K562 (cell line): ENCODE data around the gene SCARF2. TPM values are rescaled to one million over a fixed set of nuclear protein-coding genes. Genes with fewer than 3 reads are reported as not detected.

Source experiments
- ATAC-seq: fragments of 200-7000 bp; cut with Tn5 transposase; 3 replicates; pipeline ENCODE4 v1.9.1; 2020; ENCODE audit warnings: moderate library complexity
- BruUV-seq: library from RNA; stranded (reverse); fragments of 400-500 nt; replicated peaks from 2 replicates; lab custom pipeline; 2021; lab: Mats Ljungman, UMichigan
- CTCF ChIA-PET: fragments of 300-600 bp; formaldehyde crosslinking; extraction: SDS; loops from one replicate; lab custom pipeline; 2021; ENCODE audit warnings: low intra/inter-chr PET ratio; lab: Yijun Ruan, JAX
- POLR2A ChIA-PET: fragments of 300-600, 350-650 bp; sonication (Branson Sonifier 250); formaldehyde crosslinking; extraction: SDS; loops from one replicate; lab custom pipeline; 2021; ENCODE audit warnings: antibody characterized with exemption, inconsistent platforms; lab: Yijun Ruan, JAX
- DNase-seq, 4 experiments: peaks; one replicate each; pipeline versions ENCODE4 v3.0.0 to v3.0.0-alpha.2; 2011 to 2018; ENCODE audit warnings: low spot score in 3 of 4, mixed read lengths in 3 of 4; ENCODE audit errors: extremely low read depth in 1 of 4
- FAIRE-seq: peaks from 2 replicates; lab custom pipeline; 2011; peaks lifted over from hg19 to GRCh38; lab: Jason Lieb, UNC
- H2AFZ ChIP-seq: 2 replicates; pipeline ENCODE4 v1.6.0; 2011; ENCODE audit warnings: low read depth, low read length, control low read depth, inconsistent platforms
- H3K27ac ChIP-seq: fragments of 200-600 bp; 3 replicates; pipeline ENCODE4 v1.8.0; 2011; ENCODE audit warnings: low read depth, mild to moderate bottlenecking, control low read depth, inconsistent platforms, low read length, moderate library complexity, mixed read lengths; ENCODE audit errors: extremely low read depth
- H3K27me3 ChIP-seq, 2 experiments: fragments of 300-600 bp in 1 of 2; 2 replicates in 1 of 2; 3 replicates in 1 of 2; pipeline versions ENCODE4 v1.6.0 to v1.8.0; 2011; ENCODE audit warnings: inconsistent platforms in 2 of 2, low read length in 2 of 2, mild to moderate bottlenecking in 1 of 2, mixed read lengths in 1 of 2, moderate library complexity in 1 of 2; ENCODE audit not compliant: control insufficient read depth in 2 of 2, insufficient read depth in 2 of 2
- H3K36me3 ChIP-seq: fragments of 300-600 bp; 3 replicates; pipeline ENCODE4 v1.8.0; 2011; ENCODE audit warnings: mild to moderate bottlenecking, low read length, inconsistent platforms; ENCODE audit not compliant: control insufficient read depth, insufficient read depth
- H3K4me1 ChIP-seq, 2 experiments: fragments of 200-600 bp in 1 of 2; replicated peaks in 1 of 2; 2 replicates in 1 of 2; 3 replicates in 1 of 2; pipeline versions ENCODE4 v1.5.1 to v1.8.0; 2011; ENCODE audit warnings: inconsistent platforms in 2 of 2, low read length in 2 of 2, mild to moderate bottlenecking in 1 of 2, mixed read lengths in 1 of 2, moderate library complexity in 1 of 2; ENCODE audit not compliant: control insufficient read depth in 2 of 2, insufficient read depth in 2 of 2
- H3K4me2 ChIP-seq: 2 replicates; pipeline ENCODE4 v1.6.1; 2011; ENCODE audit warnings: low read length, control low read depth, inconsistent platforms, mixed read lengths; ENCODE audit not compliant: insufficient read depth
- H3K4me3 ChIP-seq: fragments of 200-600 bp; sonication (generic), shearing (Covaris generic); 2 replicates; pipeline ENCODE4 v1.5.1; 2016; ENCODE audit warnings: control low read depth, inconsistent platforms
- H3K79me2 ChIP-seq: fragments of 200-600 bp; 3 replicates; pipeline ENCODE4 v1.8.0; 2011; ENCODE audit warnings: low read length, inconsistent platforms; ENCODE audit not compliant: control insufficient read depth, insufficient read depth
- H3K9ac ChIP-seq, 2 experiments: 2 replicates each; pipeline versions ENCODE4 v1.6.0 to v1.6.1; 2011; ENCODE audit warnings: low read depth in 2 of 2, low read length in 2 of 2, control low read depth in 1 of 2, inconsistent platforms in 1 of 2, mild to moderate bottlenecking in 1 of 2, mixed read lengths in 1 of 2; ENCODE audit not compliant: insufficient read depth in 1 of 2
- H3K9me1 ChIP-seq: one replicate; pipeline ENCODE4 v1.6.0; 2011; ENCODE audit warnings: inconsistent platforms, mild to moderate bottlenecking, low read length, moderate library complexity; ENCODE audit not compliant: control insufficient read depth, insufficient read depth
- H3K9me3 ChIP-seq: replicated peaks from 2 replicates; pipeline ENCODE4 v1.5.1; 2011; ENCODE audit warnings: low read depth, low read length, inconsistent platforms; ENCODE audit not compliant: control insufficient read depth, insufficient read depth
- H4K20me1 ChIP-seq: replicated peaks from 2 replicates; pipeline ENCODE4 v1.6.1; 2011; ENCODE audit warnings: low read length, inconsistent platforms, mixed read lengths; ENCODE audit not compliant: control insufficient read depth, insufficient read depth
- AFF1 ChIP-seq, 2 experiments: fragments of 450-650 bp; IDR thresholded peaks; 2 replicates each; pipeline ENCODE4 v1.6.1; 2018; ENCODE audit warnings: mild to moderate bottlenecking in 2 of 2, low read depth in 1 of 2; ENCODE audit not compliant: partially characterized antibody in 2 of 2
- ETV6 ChIP-seq, 3 experiments: fragments of 150-350 bp in 1 of 3; sonication (generic) in 1 of 3; formaldehyde crosslinking in 1 of 3; IDR thresholded peaks; 2 replicates each; pipeline versions ENCODE4 v1.6.1 to v1.8.0; 2014 to 2022; ENCODE audit warnings: borderline replicate concordance in 2 of 3, low read depth in 2 of 3, antibody characterized with exemption in 1 of 3, low read length in 1 of 3, mild to moderate bottlenecking in 1 of 3, missing genetic modification reagents in 1 of 3
- HDAC8 ChIP-seq: fragments of 450-650 bp; IDR thresholded peaks from 2 replicates; pipeline ENCODE4 v1.6.1; 2016; ENCODE audit warnings: mild to moderate bottlenecking, missing genetic modification characterization, moderate library complexity, missing compliant biosample characterization
- IRF2 ChIP-seq: sonication (generic); formaldehyde crosslinking; IDR thresholded peaks from 2 replicates; pipeline ENCODE4 v1.8.1; 2022; ENCODE audit warnings: mild to moderate bottlenecking, missing genetic modification reagents
- KDM5B ChIP-seq: fragments of 200-600 bp; sonication (generic); IDR thresholded peaks from 2 replicates; pipeline ENCODE4 v1.6.1; 2012; ENCODE audit warnings: low read depth, mild to moderate bottlenecking, moderate library complexity, low read length, control low read depth, inconsistent platforms; ENCODE audit not compliant: insufficient replicate concordance
- NR4A1 ChIP-seq, 2 experiments: fragments of 250-450 bp in 1 of 2; fragments of 450-650 bp in 1 of 2; sonication (Bioruptor Pico) in 1 of 2; IDR thresholded peaks; 2 replicates each; pipeline versions ENCODE4 v1.4.0 to v1.6.1; 2016 to 2020; ENCODE audit warnings: mild to moderate bottlenecking in 2 of 2, missing compliant biosample characterization in 1 of 2, missing genetic modification characterization in 1 of 2, moderate library complexity in 1 of 2
- RHOXF2B ChIP-seq: fragments of 250-450 bp; sonication (Bioruptor Pico); conservative IDR thresholded peaks from 2 replicates; pipeline ENCODE4 v1.5.1; 2021
- SPI1 ChIP-seq: IDR thresholded peaks from 2 replicates; pipeline ENCODE4 v1.6.1; 2011; ENCODE audit warnings: low read depth, low read length, control low read depth, borderline replicate concordance
- TRIM24 ChIP-seq, 2 experiments: fragments of 450-650 bp; IDR thresholded peaks; 2 replicates each; pipeline ENCODE4 v1.6.1; 2016
- ZBTB7A ChIP-seq: IDR thresholded peaks from 2 replicates; pipeline ENCODE4 v1.6.1; 2011; ENCODE audit warnings: low read depth, mild to moderate bottlenecking, low read length, moderate library complexity, borderline replicate concordance; ENCODE audit not compliant: control insufficient read depth
- ZMIZ1 ChIP-seq, 2 experiments: fragments of 150-350 bp in 1 of 2; IDR thresholded peaks; 2 replicates each; pipeline ENCODE4 v1.6.1; 2012 to 2016; ENCODE audit warnings: low read depth in 2 of 2, low read length in 2 of 2, mild to moderate bottlenecking in 1 of 2, moderate library complexity in 1 of 2
- ZNF695 ChIP-seq: fragments of 450-650 bp; formaldehyde crosslinking; IDR thresholded peaks from 2 replicates; pipeline ENCODE4 v1.4.0; 2020; ENCODE audit warnings: mild to moderate bottlenecking, moderate library complexity
- WGBS: fragments of 100-300 bp; shearing (Covaris generic); methylation state at CpG from one replicate; pipeline ENCODE4 v1.1.6; 2016; ENCODE audit warnings: low coverage, mixed read lengths; ENCODE audit not compliant: insufficient coverage; ENCODE audit errors: missing lambda C conversion rate; 5-methylcytosine and 5-hydroxymethylcytosine counted together
- in situ Hi-C: fragments of 300-500 bp; cut with MboI; formaldehyde crosslinking; loops from 4 replicates; pipeline ENCODE4 v1.15.0; 2018; ENCODE audit warnings: inconsistent platforms, mixed read lengths
- intact Hi-C: fragments of 100-400 bp; cut with micrococcal nuclease; formaldehyde crosslinking; loops from 2 replicates; pipeline ENCODE4 v1.14.2; 2022
- polyA plus RNA-seq, 8 experiments: library from polyadenylated mRNA; depleted of rRNA in 4 of 8; stranded (reverse) in 5 of 8; unstranded in 3 of 8; fragments of >200 nt; fragmentation: Nextera tagmentation in 2 of 8; fragmentation: Illumina TruSeq in 1 of 8; extraction: Ambion mirVana in 2 of 8; extraction: Trizol in 1 of 8; gene quantifications; 2 replicates each; pipeline versions ENCODE4 v1.2.1 to v1.2.3, GENCODE V29; 2011 to 2014; ENCODE audit warnings: inconsistent platforms in 1 of 8, missing spikeins in 1 of 8
- total RNA-seq, 7 experiments: library from RNA; depleted of rRNA in 6 of 7; stranded (reverse); fragments of >200 nt in 6 of 7; fragmentation: Illumina TruSeq in 2 of 7; extraction: Trizol in 2 of 7; gene quantifications; 2 replicates each; pipeline versions ENCODE4 v1.2.1 to v1.2.3, GENCODE V29; 2011 to 2021; ENCODE audit warnings: low replicate concordance in 1 of 7

The SCARF2 gene
- total and polyA plus RNA-seq, 9 of the 15 experiments (the other 6 are each of a cell fraction or from before 2014, with no cell fraction given): 0.06 to 0.32 (median 0.21) TPM; not detected in 5

- in situ Hi-C loops: no loop called here
- no peak overlapping the region for H3K4me3 ChIP-seq
- no peaks in the 10 kb centered on the region for H3K36me3 ChIP-seq
- intact Hi-C loops: no loop called here
- 32% methylated on average over 3 of the region's 3 CpGs for WGBS
- no TSS peak for BruUV-seq
- H4K20me1 ChIP-seq: peaks cover 55% of the 10 kb centered on the region
- H3K9ac ChIP-seq: peak overlapping the region in 1 of 2 experiments; percentile 6; a peak in 1 of 4 replicates
- DNase-seq (no peak), ATAC-seq (no peak), FAIRE-seq (no peak)
- H3K79me2 ChIP-seq: no peaks in the 10 kb centered on the region
- H3K9me1 ChIP-seq: peaks cover 12% of the 10 kb centered on the region
- ChIA-PET CTCF (no interaction called here), POLR2A (interaction anchor here (0.5 to 6.6 kb wide), 10 partner anchors 10 to 421 kb away, joined by 3 to 46 read pairs (median 4); no protein-coding TSS in a partner anchor)
- H3K9me3 ChIP-seq: no peaks in the 10 kb centered on the region
- no peak overlapping the region for H3K4me2 ChIP-seq
- H3K4me1 ChIP-seq: peaks cover 12 to 53% of the 10 kb centered on the region in 2 experiments
- peaks cover 49 to 88% of the 10 kb centered on the region in 2 experiments for H3K27me3 ChIP-seq
- H3K27ac ChIP-seq: no peak overlapping the region
- no peak overlapping the region for H2AFZ ChIP-seq
- TF ChIP-seq ZMIZ1 (IDR thresholded peaks at IDR 0.05; ENCODE audit: low read depth in 2 of 2, low read length in 2 of 2): no peak
- TF ChIP-seq IRF2 (CRISPR knock-in tag): 0 out of 2 replicates have a peak, but pooled peaks have one; percentile 12
- no peak for TF ChIP-seq SPI1
- TF ChIP-seq AFF1 (IDR thresholded peaks at IDR 0.05; ENCODE audit: low read depth in 1 of 2, partially characterized antibody in 2 of 2): no peak
- TF ChIP-seq HDAC8 (tag): no peak
- 0 out of 2 replicates have a peak, but pooled peaks have one; percentile 20 for TF ChIP-seq ZBTB7A
- no peak for TF ChIP-seq RHOXF2B
- no peak for TF ChIP-seq TRIM24 (IDR thresholded peaks at IDR 0.05)
- no peak for TF ChIP-seq ETV6 (IDR thresholded peaks at IDR 0.05; ENCODE audit: borderline replicate concordance in 1 of 2, low read depth in 2 of 2, low read length in 1 of 2)
- no peak for TF ChIP-seq ETV6 (CRISPR knock-in tag; IDR thresholded peaks at IDR 0.05; ENCODE audit: borderline replicate concordance)
- TF ChIP-seq NR4A1 (CRISPR knock-in tag; IDR thresholded peaks at IDR 0.05): no peak
- TF ChIP-seq NR4A1 (tag; IDR thresholded peaks at IDR 0.05): no peak
- no peak for TF ChIP-seq ZNF695 (CRISPR knock-in tag)
- peak; percentile 41 for TF ChIP-seq KDM5B
Observed at GRCh38 chr22:20432244-20432686, 5.4 kb downstream of the SCARF2 start.
